ENCODE measurements around the gene LMF1. TPM values are rescaled to one million over a fixed set of nuclear protein-coding genes. Genes with fewer than 3 reads are reported as not detected.
"Not testable (repeated sequence)": the region's sequence is repeated elsewhere in the genome, so short reads cannot be mapped to it uniquely, and the experiment has no call there.

The LMF1 gene
- total RNA-seq, 1 donor from 2014 or later: 8.9 TPM

DNA sequence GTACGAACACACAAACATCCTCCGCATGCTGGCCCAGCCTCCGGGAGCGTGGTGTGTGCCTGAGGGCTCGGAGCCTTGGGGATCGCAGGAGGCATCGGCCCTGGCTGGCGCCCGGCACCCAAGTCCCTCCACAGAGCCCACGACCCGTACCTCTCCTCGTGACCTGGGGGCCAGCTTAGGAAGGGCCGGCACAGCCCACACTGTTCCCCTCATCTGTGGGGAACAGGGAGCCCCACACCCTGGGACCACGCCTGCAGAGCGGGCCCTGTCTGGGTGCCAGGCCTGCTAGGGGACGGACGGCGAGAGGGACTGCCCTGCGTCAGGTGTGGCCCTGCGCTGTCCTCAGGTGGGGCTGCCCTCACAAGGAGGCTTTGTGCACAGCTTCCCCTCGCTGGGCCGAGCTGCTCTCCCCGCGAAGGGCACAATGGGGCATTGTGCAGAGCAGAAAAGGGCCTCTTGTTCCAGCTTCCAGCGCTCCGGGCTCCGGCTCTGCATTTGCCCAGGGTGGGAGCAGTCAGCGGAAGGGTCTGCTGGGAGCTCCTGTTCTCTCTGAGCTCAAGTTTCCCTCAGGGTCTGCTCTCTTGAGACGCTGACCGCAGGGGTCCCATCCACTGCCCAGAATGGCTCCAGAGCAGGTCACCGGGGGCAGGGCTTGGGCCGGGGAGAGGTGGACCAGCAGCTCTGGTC lies 1.7 kb upstream of the LMF1 start:
- DNase-seq (ENCODE audit: low read depth in 2 of 2): no peak

DNA sequence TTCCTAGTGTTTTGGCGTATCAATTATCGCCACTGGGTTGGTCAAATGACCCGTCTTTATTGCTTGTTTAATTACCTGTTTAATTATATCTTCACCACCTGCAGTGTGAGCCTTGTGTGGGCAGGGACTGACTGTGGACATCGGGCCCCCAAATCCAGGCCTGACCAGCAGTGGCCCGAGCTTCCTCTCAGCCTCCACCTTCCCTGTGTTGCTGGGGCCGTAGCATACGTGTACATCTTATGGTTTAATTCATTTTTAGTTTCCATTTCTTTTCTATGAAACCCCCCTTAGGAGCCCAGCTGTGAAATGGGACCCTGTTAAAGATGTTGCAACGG lies 1.2 kb upstream of the LMF1 start:
- no peak for DNase-seq (ENCODE audit: low read depth in 2 of 2)

DNA sequence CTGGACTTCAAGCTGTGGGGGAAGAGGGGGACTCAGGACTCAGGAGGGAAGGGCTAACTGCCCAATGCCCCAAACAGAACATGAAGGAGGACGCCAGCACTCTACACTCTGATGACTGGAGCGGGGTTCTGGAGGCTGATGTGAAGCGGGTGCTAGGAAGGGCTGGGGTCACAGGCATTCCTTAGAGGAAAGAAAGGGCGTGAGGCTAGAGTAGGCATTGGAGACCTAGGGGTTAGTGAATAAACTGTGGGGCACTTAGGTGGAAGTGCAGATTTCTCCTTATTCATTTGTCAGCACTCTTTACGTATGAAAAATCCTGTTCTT lies 760 bp upstream of the LMF1 start:
- DNase-seq (ENCODE audit: low read depth in 2 of 2): no peak

GRCh38 chr16:970386-970765 lies 408 bp downstream of the LMF1 start:
- DNase-seq (ENCODE audit: low read depth in 2 of 2): no peak

DNA sequence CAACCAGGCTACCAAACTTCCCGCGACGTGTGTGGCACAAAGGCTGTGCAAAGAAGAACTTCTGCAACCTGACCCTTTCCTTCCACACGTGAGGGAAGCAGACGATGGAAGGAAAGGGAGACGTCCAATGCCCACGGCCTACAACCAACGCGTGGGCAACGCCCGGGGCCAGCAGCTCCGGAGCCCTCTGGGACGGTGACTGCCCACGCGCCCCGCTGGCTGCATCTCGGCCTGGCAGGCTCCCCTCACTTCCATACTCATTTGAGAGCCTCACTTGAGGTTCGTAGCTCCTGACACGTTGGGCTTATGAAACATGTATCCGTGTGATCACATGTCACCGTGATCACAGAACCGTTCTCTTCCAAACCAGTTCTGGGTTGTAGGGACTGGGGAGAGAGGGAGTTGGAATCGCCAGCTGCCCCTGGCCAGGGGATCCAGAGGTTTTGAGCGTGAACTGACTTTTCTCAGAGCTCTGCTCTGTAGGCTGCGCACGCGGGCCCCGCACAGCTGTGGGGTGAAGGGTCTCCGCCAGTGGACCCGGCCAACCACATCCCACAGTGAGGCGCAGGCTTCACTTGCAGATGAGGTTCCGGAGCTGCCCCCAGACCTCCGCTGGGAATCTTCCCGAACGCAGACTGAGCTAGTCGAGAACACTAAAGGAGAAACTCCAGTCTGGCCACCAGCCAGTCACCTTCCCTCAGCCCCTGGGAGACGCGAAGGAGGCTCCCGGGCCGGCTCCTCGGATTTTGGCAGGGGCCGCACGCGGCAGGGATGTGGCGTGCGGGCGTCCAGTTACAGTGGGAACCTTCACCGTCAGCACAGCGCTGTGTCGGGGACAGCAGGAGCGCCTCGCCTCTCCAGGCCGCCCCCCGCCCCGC lies 1.0 kb downstream of the LMF1 start:
- DNase-seq (ENCODE audit: low read depth in 2 of 2): peak in 1 of 2 donors; percentile 29

- no peak for DNase-seq (ENCODE audit: low read depth in 2 of 2)
Observed at GRCh38 chr16:968620-969019, 2.2 kb downstream of the LMF1 start.

- DNase-seq (ENCODE audit: low read depth in 2 of 2): no peak
Observed at GRCh38 chr16:967546-968295, 3.1 kb downstream of the LMF1 start.

DNA sequence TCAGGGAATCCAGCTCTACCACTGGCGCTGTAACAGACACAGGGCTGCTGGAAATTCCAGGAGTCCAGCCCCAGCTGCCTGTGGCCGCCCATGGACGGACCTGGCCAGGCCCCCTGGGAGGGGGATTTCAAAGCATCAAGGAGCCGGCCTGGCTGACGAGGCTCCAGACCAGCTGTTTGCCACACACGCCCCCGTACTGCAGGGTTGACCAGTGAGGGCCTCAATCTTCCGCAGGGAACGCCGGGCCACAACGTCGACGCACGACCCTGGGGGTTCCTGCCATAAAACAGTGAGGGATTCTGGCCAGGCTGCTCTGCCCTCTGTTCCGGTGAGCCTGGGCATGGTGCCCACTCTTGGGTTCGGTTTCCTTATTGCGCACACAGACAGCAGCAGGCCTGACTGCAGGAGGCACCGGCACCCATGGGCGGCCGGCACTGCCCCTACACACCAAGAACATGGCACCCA lies 3.7 kb downstream of the LMF1 start:
- DNase-seq (ENCODE audit: low read depth in 2 of 2): peak in 1 of 2 donors; percentile 43

GRCh38 chr16:966505-966904 lies 4.3 kb downstream of the LMF1 start:
- no peak for DNase-seq (ENCODE audit: low read depth in 2 of 2)

DNA sequence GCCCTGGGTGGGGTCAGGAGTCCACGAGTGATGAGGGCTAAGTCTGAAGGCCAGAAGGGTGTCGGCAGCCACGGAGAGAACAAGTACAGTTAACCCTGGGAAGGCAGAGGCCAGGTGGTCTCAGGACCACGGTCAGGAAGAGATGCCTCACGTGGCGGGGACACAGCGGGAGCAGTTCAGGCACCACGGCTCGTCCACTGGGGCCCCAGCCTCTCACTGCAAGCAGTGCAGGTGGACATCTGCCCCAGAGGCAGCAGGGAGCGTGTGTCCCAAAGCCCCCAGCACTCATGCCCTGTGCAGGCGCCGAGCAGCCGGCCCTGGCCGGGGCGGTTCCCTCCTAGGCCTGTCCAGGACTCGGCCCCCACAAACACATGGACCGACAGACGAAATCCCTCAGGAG lies 4.7 kb downstream of the LMF1 start:
- no peak for DNase-seq (ENCODE audit: low read depth in 2 of 2)

GRCh38 chr16:965487-965886 lies 5.3 kb downstream of the LMF1 start:
- DNase-seq (ENCODE audit: low read depth in 2 of 2): no peak

DNA sequence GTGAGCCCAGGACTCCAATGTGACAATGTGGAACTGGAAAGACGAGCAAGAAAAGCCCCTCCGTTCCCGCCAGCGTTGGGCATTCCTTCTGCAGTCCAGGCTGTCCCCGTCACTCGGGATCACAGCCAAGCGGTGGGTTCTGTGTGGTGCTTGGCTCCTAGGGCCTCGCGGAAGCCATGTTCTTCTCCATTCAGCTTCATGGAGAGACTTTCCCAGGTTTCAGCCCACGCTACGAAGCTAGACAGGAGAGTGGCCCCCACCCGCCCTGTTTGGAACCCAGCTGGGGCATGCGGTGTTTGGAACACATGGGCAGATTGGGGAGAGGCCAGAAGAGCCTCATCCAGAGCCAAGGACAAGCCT lies 5.8 kb downstream of the LMF1 start:
- no peak for DNase-seq (ENCODE audit: low read depth in 2 of 2)

- no peak for DNase-seq (ENCODE audit: low read depth in 2 of 2)
Observed at GRCh38 chr16:964356-965035, 6.3 kb downstream of the LMF1 start.

DNA sequence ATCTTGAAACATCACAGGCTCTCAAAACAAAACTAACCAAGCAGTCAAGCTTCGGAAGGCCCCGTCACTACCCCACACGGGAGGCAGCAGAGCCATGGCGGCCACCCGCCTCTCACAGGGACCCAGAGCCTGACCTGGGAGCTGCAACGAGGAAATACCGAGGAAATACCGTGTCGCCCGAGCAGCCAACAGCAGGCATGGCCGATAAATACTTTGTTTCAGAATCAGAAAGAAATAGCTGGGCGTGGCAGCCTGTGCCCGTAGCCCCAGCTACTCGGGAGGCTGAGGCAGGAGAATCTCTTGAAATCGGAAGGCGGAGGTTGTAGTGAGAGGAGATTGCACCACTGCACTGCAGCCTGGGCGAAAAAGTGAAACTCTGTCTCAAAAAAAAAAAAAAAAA lies 6.9 kb downstream of the LMF1 start:
- DNase-seq (ENCODE audit: low read depth in 2 of 2): no peak

DNA sequence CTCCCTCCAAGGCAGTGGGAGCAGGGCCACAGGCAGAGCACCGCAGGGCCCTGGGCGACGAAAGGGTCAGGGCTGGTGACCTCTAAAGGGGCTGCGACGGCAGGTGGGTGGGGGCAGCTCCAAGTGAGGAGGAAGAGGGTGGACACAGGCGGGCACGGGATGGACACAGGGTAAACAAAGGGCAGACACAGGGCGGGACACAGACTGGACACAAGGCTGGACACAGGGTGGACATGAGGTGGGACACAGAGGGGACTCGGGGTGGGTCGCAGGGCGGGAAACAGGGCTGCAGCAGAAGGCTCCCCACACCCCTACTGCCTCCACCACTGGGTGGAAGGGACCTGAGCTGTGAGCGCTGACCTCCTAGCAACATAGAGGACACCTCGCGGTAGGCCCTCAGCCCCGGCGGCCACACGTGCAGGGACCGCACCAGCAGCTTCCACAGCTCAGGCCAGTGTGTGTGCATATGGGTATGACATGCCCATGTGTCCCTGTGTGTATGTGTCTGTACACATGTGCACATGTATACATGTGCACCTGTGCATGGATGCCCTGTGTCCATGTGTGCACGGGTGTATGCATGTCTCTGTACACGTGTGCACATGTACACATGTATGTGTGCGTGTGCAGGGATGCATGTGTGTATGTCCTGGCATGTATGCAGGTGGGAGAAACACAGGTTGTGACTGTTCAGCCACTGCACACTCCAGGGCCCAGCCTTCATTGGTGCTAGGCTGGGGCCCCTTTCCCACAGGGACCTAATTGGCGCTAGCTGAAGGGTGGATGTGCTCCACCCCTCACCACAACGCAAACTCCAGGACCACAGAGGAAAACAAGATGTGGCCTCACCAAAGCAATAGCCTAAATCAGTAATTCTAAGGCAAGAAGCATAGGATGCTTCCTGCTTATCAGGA lies 7.6 kb downstream of the LMF1 start:
- DNase-seq (ENCODE audit: low read depth in 2 of 2): no peak

DNA sequence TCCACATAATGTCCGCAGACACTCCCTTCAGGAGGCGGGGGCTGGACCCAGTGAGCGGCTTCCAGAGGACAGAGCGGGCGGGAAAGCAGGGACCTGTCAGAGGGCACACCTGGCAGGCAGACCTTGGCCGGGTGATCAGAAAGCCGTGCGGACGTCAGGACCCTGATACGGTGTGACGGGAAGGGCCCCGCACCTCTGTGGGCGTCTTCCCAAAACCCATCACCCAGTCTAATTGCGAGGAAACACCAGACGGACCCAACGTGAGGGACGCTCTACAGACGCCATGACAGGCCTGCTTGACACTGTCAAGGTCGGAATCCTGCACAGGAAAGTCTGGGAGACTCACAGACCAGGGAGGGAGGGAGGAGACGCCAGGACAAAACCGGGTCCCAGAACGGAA lies 8.4 kb downstream of the LMF1 start:
- DNase-seq (ENCODE audit: low read depth in 2 of 2): no peak

GRCh38 chr16:959232-960040 lies 11.3 kb downstream of the LMF1 start:
- DNase-seq (ENCODE audit: low read depth in 2 of 2): no peak

DNA sequence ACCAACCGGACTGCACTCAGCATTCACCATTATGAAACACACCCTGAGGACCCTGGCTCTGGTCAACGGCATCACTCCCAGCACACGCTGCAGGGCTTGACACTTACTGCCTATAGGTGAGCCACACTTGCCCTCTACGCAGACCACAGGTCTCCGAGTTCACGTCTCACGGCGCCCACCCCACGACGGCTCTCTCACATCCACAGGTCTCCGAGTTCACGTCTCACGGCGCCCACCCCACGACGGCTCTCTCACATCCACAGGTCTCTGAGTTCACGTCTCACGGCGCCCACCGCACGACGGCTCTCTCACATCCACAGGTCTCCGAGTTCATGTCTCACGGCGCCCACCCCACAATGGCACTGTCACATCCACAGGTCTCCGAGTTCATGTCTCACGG lies 15.0 kb downstream of the LMF1 start:
- not testable (repeated sequence) for DNase-seq (ENCODE audit: low read depth in 2 of 2)

- not testable (repeated sequence) for DNase-seq (ENCODE audit: low read depth in 2 of 2)
Observed at GRCh38 chr16:953818-954217, 17.0 kb downstream of the LMF1 start.

DNA sequence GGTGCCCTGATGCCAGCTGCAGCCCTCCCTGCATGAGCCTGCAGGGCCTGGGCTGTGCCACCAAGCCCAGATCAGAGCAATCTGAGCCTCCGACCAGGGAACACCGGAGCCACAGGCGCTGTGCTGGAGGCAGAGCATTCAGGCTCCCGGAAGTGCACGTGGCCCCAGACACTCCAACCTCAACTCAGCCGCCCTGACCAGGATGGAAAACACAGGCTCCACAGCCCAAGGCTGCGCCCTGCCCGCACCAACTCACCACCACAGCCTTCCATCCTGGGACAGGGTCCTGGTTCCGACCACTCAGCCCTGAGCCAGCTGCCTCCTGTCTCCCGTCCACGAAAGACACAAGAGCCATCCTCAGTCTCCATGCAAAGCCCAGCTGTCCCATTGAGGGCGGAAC lies 18.5 kb downstream of the LMF1 start:
- no peak for DNase-seq (ENCODE audit: low read depth in 2 of 2)
